Liver (tissue), 9 donors: Measurements from ENCODE around the gene MALT1. TPM values are rescaled to one million over a fixed set of nuclear protein-coding genes. Genes with fewer than 3 reads are reported as not detected.

Source experiments
- DNase-seq: peaks from one replicate; pipeline ENCODE4 v3.0.0-alpha.2; 2017; ENCODE audit warnings: low spot score
- H3K27ac ChIP-seq, 2 donors: one replicate each; pipeline ENCODE4 v1.7.0; 2013; ENCODE audit warnings: inconsistent platforms in 2 of 2, low read length in 2 of 2, control low read depth in 1 of 2, low read depth in 1 of 2, mild to moderate bottlenecking in 1 of 2
- H3K27me3 ChIP-seq, 4 donors: one replicate each; pipeline versions ENCODE4 v1.6.1 to v1.7.0; 2013; ENCODE audit warnings: low read length in 3 of 4, inconsistent platforms in 1 of 4, mild to moderate bottlenecking in 1 of 4, moderate library complexity in 1 of 4; ENCODE audit not compliant: control insufficient read depth in 4 of 4, insufficient read depth in 4 of 4
- H3K36me3 ChIP-seq, 4 donors: one replicate each; pipeline versions ENCODE4 v1.6.1 to v1.7.0; 2013; ENCODE audit warnings: low read length in 3 of 4, mild to moderate bottlenecking in 3 of 4, low read depth in 1 of 4, moderate library complexity in 1 of 4; ENCODE audit not compliant: control insufficient read depth in 4 of 4, insufficient read depth in 3 of 4
- H3K4me1 ChIP-seq, 4 donors: one replicate each; pipeline versions ENCODE4 v1.6.1 to v1.7.0; 2013; ENCODE audit warnings: low read length in 3 of 4, mild to moderate bottlenecking in 3 of 4, moderate library complexity in 1 of 4; ENCODE audit not compliant: control insufficient read depth in 4 of 4, insufficient read depth in 4 of 4
- H3K4me3 ChIP-seq, 3 donors: one replicate each; pipeline versions ENCODE4 v1.6.1 to v1.7.0; 2013; ENCODE audit warnings: low read length in 3 of 3, control low read depth in 1 of 3, low read depth in 1 of 3, mild to moderate bottlenecking in 1 of 3
- H3K9ac ChIP-seq, 2 donors: one replicate each; pipeline ENCODE4 v1.7.0; 2013; ENCODE audit warnings: low read length in 2 of 2, mild to moderate bottlenecking in 2 of 2, moderate library complexity in 2 of 2, control low read depth in 1 of 2, low read depth in 1 of 2
- H3K9me3 ChIP-seq, 4 donors: one replicate each; pipeline versions ENCODE4 v1.6.1 to v1.7.0; 2013; ENCODE audit warnings: low read length in 3 of 4; ENCODE audit not compliant: control insufficient read depth in 4 of 4
- EGR1 ChIP-seq, 2 donors: IDR thresholded peaks; 2 replicates each; pipeline ENCODE4 v1.6.1; 2016 to 2018; ENCODE audit warnings: antibody characterized with exemption in 2 of 2, low read depth in 2 of 2
- FOXA1 ChIP-seq: IDR thresholded peaks from 2 replicates; pipeline ENCODE4 v1.6.1; 2016; ENCODE audit warnings: antibody characterized with exemption
- HNF4A ChIP-seq, 2 donors: conservative IDR thresholded peaks; 2 replicates each; pipeline ENCODE4 v1.6.1; 2016; ENCODE audit warnings: antibody characterized with exemption in 2 of 2, mild to moderate bottlenecking in 2 of 2
- HNF4G ChIP-seq: IDR thresholded peaks from 2 replicates; pipeline ENCODE4 v1.6.1; 2016; ENCODE audit warnings: antibody characterized with exemption
- JUND ChIP-seq, 2 donors: IDR thresholded peaks; 2 replicates each; pipeline ENCODE4 v1.6.1; 2016; ENCODE audit warnings: antibody characterized with exemption in 2 of 2
- NR2F2 ChIP-seq: IDR thresholded peaks from 2 replicates; pipeline ENCODE4 v1.6.1; 2016; ENCODE audit warnings: antibody characterized with exemption
- RAD21 ChIP-seq, 2 donors: IDR thresholded peaks; 2 replicates each; pipeline ENCODE4 v1.6.1; 2016; ENCODE audit warnings: antibody characterized with exemption in 2 of 2, mild to moderate bottlenecking in 2 of 2
- RXRA ChIP-seq, 2 donors: IDR thresholded peaks; 2 replicates each; pipeline ENCODE4 v1.6.1; 2017 to 2018; ENCODE audit warnings: antibody characterized with exemption in 2 of 2, mild to moderate bottlenecking in 1 of 2
- SP1 ChIP-seq: IDR thresholded peaks from 2 replicates; pipeline ENCODE4 v1.6.1; 2018; ENCODE audit warnings: antibody characterized with exemption, mild to moderate bottlenecking
- TAF1 ChIP-seq: conservative IDR thresholded peaks from 2 replicates; pipeline ENCODE4 v1.6.1; 2016; ENCODE audit warnings: antibody characterized with exemption, mild to moderate bottlenecking
- YY1 ChIP-seq: IDR thresholded peaks from 2 replicates; pipeline ENCODE4 v1.6.1; 2016; ENCODE audit warnings: antibody characterized with exemption, mild to moderate bottlenecking
- WGBS: extraction: QIAGEN DNeasy Blood & Tissue Kit; methylation state at CpG from one replicate; pipeline ENCODE4 v1.1.7; 2013; 5-methylcytosine and 5-hydroxymethylcytosine counted together
- polyA plus RNA-seq, 2 donors: library from polyadenylated mRNA; stranded (reverse) in 1 of 2; unstranded in 1 of 2; fragments of 200-250 nt in 1 of 2; fragments of >200 nt in 1 of 2; fragmentation: Nextera tagmentation in 1 of 2; extraction: Ambion mirVana in 1 of 2; gene quantifications; one replicate each; pipeline versions ENCODE4 v1.2.1 to v1.2.3, GENCODE V29; 2013 to 2015
- total RNA-seq, 2 donors: library from RNA; depleted of rRNA; stranded (reverse); fragments of >200 nt; gene quantifications; one replicate each; pipeline ENCODE4 v1.2.3, GENCODE V29; 2014
- TF ChIP-seq, protein P1 (sequence below): IDR thresholded peaks from 2 replicates; pipeline ENCODE4 v1.6.1; 2016; ENCODE audit warnings: antibody characterized with exemption
- TF ChIP-seq, protein P2 (sequence below): fragments of 150-350 bp; IDR thresholded peaks from 2 replicates; pipeline ENCODE4 v1.5.1; 2017; ENCODE audit warnings: improper control_type of control experiment, low read depth, low read length; ENCODE audit not compliant: missing input control
- TF ChIP-seq, protein P3 (sequence below): IDR thresholded peaks from 2 replicates; pipeline ENCODE4 v1.6.1; 2016; ENCODE audit warnings: antibody characterized with exemption
- TF ChIP-seq, protein P4 (sequence below): IDR thresholded peaks from 2 replicates; pipeline ENCODE4 v1.6.1; 2016; ENCODE audit warnings: antibody characterized with exemption
- TF ChIP-seq, protein P5 (sequence below): IDR thresholded peaks from 2 replicates; pipeline ENCODE4 v1.6.1; 2016; ENCODE audit warnings: antibody characterized with exemption, mild to moderate bottlenecking
- donor health status: healthy.
- donor health status: healthy.
- donor health status: healthy.
- donor health status: healthy.
- donor health status: healthy.

MALT1 gene
- total and polyA plus RNA-seq, 4 donors: 3.1 to 27.3 (median 6.4) TPM

DNA sequence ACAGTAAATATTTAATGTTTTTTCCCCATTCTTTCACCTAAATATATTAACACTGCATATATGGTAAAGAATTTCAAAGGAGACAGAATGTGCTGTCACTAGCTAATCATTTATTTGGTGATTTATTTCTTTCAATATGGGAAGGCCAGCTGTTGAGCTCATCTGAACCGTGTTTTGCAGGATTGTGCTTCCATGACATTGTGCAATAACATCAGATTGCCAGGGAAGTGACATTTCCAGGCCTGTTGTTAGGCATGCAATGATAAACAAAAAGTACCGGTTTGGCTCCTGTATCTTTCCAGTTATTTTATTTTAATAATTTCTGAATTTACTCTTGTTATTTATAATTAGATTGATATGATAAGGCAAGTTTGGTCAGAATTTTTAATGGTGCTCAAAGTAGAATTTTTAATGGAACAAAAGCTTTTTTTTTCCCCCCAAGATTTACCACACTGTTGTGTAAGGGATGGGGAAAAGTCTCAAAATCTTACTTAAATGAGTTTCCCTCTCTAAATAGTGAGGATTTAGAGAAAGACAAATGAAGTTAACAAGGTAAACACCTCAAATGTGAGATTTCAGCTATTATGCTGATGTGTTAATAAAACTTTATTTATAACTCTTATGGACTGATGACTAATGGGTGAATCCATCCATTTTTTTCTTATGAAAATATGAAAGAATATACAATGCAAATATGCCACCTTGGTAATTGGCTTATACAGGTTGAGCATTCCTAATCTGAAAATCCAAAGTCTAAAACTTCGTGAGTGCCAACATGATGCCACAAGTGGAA, 52.7 kb downstream of the MALT1 start:
- WGBS: 52% methylated on average over 3 of the region's 3 CpGs
- H3K9me3 ChIP-seq: no peaks in the 10 kb centered on the region
- no peak overlapping the region for H3K9ac ChIP-seq
- peak overlapping the region in 1 of 2 donors; percentile 26 for H3K27ac ChIP-seq
- peaks cover 0 to 11% (median 4%) of the 10 kb centered on the region in 4 donors for H3K36me3 ChIP-seq
- H3K27me3 ChIP-seq: no peaks in the 10 kb centered on the region
- H3K4me3 ChIP-seq: no peak overlapping the region
- peak; percentile 20 to 45 for TF ChIP-seq RAD21 (IDR thresholded peaks at IDR 0.05)
- TF ChIP-seq YY1: peak; percentile 64
- no peak for TF ChIP-seq TAF1
- no peak for TF ChIP-seq FOXA1
- TF ChIP-seq, protein P1, sequence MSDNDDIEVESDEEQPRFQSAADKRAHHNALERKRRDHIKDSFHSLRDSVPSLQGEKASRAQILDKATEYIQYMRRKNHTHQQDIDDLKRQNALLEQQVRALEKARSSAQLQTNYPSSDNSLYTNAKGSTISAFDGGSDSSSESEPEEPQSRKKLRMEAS: peak; percentile 38
- no peak for TF ChIP-seq JUND (IDR thresholded peaks at IDR 0.05)
- TF ChIP-seq, protein P2, sequence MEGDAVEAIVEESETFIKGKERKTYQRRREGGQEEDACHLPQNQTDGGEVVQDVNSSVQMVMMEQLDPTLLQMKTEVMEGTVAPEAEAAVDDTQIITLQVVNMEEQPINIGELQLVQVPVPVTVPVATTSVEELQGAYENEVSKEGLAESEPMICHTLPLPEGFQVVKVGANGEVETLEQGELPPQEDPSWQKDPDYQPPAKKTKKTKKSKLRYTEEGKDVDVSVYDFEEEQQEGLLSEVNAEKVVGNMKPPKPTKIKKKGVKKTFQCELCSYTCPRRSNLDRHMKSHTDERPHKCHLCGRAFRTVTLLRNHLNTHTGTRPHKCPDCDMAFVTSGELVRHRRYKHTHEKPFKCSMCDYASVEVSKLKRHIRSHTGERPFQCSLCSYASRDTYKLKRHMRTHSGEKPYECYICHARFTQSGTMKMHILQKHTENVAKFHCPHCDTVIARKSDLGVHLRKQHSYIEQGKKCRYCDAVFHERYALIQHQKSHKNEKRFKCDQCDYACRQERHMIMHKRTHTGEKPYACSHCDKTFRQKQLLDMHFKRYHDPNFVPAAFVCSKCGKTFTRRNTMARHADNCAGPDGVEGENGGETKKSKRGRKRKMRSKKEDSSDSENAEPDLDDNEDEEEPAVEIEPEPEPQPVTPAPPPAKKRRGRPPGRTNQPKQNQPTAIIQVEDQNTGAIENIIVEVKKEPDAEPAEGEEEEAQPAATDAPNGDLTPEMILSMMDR: no peak
- peak; percentile 51 to 59 for TF ChIP-seq RXRA (IDR thresholded peaks at IDR 0.05)
- TF ChIP-seq NR2F2: no peak
- peak; percentile 18 for TF ChIP-seq SP1
- TF ChIP-seq, protein P3, sequence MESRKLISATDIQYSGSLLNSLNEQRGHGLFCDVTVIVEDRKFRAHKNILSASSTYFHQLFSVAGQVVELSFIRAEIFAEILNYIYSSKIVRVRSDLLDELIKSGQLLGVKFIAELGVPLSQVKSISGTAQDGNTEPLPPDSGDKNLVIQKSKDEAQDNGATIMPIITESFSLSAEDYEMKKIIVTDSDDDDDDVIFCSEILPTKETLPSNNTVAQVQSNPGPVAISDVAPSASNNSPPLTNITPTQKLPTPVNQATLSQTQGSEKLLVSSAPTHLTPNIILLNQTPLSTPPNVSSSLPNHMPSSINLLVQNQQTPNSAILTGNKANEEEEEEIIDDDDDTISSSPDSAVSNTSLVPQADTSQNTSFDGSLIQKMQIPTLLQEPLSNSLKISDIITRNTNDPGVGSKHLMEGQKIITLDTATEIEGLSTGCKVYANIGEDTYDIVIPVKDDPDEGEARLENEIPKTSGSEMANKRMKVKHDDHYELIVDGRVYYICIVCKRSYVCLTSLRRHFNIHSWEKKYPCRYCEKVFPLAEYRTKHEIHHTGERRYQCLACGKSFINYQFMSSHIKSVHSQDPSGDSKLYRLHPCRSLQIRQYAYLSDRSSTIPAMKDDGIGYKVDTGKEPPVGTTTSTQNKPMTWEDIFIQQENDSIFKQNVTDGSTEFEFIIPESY: no peak
- TF ChIP-seq, protein P4, sequence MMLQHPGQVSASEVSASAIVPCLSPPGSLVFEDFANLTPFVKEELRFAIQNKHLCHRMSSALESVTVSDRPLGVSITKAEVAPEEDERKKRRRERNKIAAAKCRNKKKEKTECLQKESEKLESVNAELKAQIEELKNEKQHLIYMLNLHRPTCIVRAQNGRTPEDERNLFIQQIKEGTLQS: no peak
- peak in 1 of 2 donors; percentile 40 for TF ChIP-seq EGR1 (IDR thresholded peaks at IDR 0.05; ENCODE audit: low read depth in 2 of 2)
- peak in 1 of 2 donors; percentile 40 for TF ChIP-seq HNF4A (conservative IDR thresholded peaks at IDR 0.05)
- no peak for DNase-seq
- peaks cover 0 to 5% (median 0%) of the 10 kb centered on the region in 4 donors for H3K4me1 ChIP-seq

- Histone ChIP-seq H3K9ac (no peak overlapping the region), H3K4me1 (peaks cover 0 to 5% (median 0%) of the 10 kb centered on the region in 4 donors), H3K9me3 (no peaks in the 10 kb centered on the region), H3K36me3 (peaks cover 0 to 3% (median 2%) of the 10 kb centered on the region in 4 donors), H3K27me3 (no peaks in the 10 kb centered on the region), H3K27ac (no peak overlapping the region), H3K4me3 (no peak overlapping the region)
- DNase-seq: no peak
- WGBS: 98% methylated on average over 6 of the region's 6 CpGs
- TF ChIP-seq NR2F2: no peak
- TF ChIP-seq EGR1 (IDR thresholded peaks at IDR 0.05; ENCODE audit: low read depth in 2 of 2): no peak
- TF ChIP-seq HNF4G: no peak
- TF ChIP-seq, protein P4: no peak
- TF ChIP-seq, protein P5, sequence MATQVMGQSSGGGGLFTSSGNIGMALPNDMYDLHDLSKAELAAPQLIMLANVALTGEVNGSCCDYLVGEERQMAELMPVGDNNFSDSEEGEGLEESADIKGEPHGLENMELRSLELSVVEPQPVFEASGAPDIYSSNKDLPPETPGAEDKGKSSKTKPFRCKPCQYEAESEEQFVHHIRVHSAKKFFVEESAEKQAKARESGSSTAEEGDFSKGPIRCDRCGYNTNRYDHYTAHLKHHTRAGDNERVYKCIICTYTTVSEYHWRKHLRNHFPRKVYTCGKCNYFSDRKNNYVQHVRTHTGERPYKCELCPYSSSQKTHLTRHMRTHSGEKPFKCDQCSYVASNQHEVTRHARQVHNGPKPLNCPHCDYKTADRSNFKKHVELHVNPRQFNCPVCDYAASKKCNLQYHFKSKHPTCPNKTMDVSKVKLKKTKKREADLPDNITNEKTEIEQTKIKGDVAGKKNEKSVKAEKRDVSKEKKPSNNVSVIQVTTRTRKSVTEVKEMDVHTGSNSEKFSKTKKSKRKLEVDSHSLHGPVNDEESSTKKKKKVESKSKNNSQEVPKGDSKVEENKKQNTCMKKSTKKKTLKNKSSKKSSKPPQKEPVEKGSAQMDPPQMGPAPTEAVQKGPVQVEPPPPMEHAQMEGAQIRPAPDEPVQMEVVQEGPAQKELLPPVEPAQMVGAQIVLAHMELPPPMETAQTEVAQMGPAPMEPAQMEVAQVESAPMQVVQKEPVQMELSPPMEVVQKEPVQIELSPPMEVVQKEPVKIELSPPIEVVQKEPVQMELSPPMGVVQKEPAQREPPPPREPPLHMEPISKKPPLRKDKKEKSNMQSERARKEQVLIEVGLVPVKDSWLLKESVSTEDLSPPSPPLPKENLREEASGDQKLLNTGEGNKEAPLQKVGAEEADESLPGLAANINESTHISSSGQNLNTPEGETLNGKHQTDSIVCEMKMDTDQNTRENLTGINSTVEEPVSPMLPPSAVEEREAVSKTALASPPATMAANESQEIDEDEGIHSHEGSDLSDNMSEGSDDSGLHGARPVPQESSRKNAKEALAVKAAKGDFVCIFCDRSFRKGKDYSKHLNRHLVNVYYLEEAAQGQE: no peak
- TF ChIP-seq, protein P3: no peak
- no peak for TF ChIP-seq TAF1
- no peak for TF ChIP-seq FOXA1
These were observed 55.4 kb downstream of the MALT1 start for GRCh38 chr18:58726671-58727070.
